ENCODE measurements around the gene DEPDC5. TPM values are rescaled to one million over a fixed set of nuclear protein-coding genes. Genes with fewer than 3 reads are reported as not detected.

DEPDC5 gene
- total and polyA plus RNA-seq, 3 experiments from 2014 or later = 11.1 to 38.1 (median 29.1) TPM

GRCh38 chr22:31846161-31847115 is 92.6 kb downstream of the DEPDC5 start:
- Histone ChIP-seq H3K27me3 (ENCODE audit: insufficient read depth, low read length, poor library complexity, severe bottlenecking) (no peaks in the 10 kb centered on the region), H3K27ac (ENCODE audit: low read depth, low read length) (no peak overlapping the region), H3K4me3 (ENCODE audit: low read length) (no peak overlapping the region), H3K9me3 (ENCODE audit: low read length) (no peaks in the 10 kb centered on the region), H3K4me1 (ENCODE audit: insufficient read depth, low read length) (no peaks in the 10 kb centered on the region), H3K36me3 (ENCODE audit: insufficient read depth, low read length) (peaks cover 39% of the 10 kb centered on the region)
- Mint-ChIP-seq H3K36me3 (peaks cover 10 to 84% (median 34%) of the 10 kb centered on the region in 3 donors), H3K4me1 (no peaks in the 10 kb centered on the region), H3K4me3 (no peak overlapping the region), H3K9me3 (no peaks in the 10 kb centered on the region), H3K27ac (peak overlapping the region in 1 of 8 donors; percentile 43), H3K27me3 (no peaks in the 10 kb centered on the region)
- no peak for DNase-seq
- POLR2A ChIA-PET = no interaction called here
- CTCF ChIA-PET = no interaction called here

- no peak overlapping the region for H3K27ac ChIP-seq (ENCODE audit: low read depth, low read length)
- Mint-ChIP-seq H3K27me3 (no peaks in the 10 kb centered on the region), H3K4me1 (no peaks in the 10 kb centered on the region), H3K4me3 (no peak overlapping the region), H3K9me3 (no peaks in the 10 kb centered on the region), H3K36me3 (peaks cover 8 to 80% (median 27%) of the 10 kb centered on the region in 3 donors), H3K27ac (peak overlapping the region in 2 of 8 donors; percentile 43 to 84)
- no peaks in the 10 kb centered on the region for H3K4me1 ChIP-seq (ENCODE audit: insufficient read depth, low read length)
- no peaks in the 10 kb centered on the region for H3K9me3 ChIP-seq (ENCODE audit: low read length)
- no peaks in the 10 kb centered on the region for H3K27me3 ChIP-seq (ENCODE audit: insufficient read depth, low read length, poor library complexity, severe bottlenecking)
- ChIA-PET POLR2A (no interaction called here), CTCF (no interaction called here)
- no peak overlapping the region for H3K4me3 ChIP-seq (ENCODE audit: low read length)
- peaks cover 32% of the 10 kb centered on the region for H3K36me3 ChIP-seq (ENCODE audit: insufficient read depth, low read length)
- no peak for DNase-seq
Measured at GRCh38 chr22:31848411-31848810, 94.6 kb downstream of the DEPDC5 start.

- H3K27ac Mint-ChIP-seq = no peak overlapping the region
- Histone ChIP-seq H3K9me3 (ENCODE audit: low read length) (no peaks in the 10 kb centered on the region), H3K27ac (ENCODE audit: low read depth, low read length) (no peak overlapping the region), H3K4me1 (ENCODE audit: insufficient read depth, low read length) (no peaks in the 10 kb centered on the region), H3K36me3 (ENCODE audit: insufficient read depth, low read length) (peaks cover 23% of the 10 kb centered on the region), H3K27me3 (ENCODE audit: insufficient read depth, low read length, poor library complexity, severe bottlenecking) (no peaks in the 10 kb centered on the region), H3K4me3 (ENCODE audit: low read length) (no peak overlapping the region)
- no peaks in the 10 kb centered on the region for H3K27me3 Mint-ChIP-seq
- H3K4me3 Mint-ChIP-seq = no peak overlapping the region
- POLR2A ChIA-PET = no interaction called here
- no peaks in the 10 kb centered on the region for H3K9me3 Mint-ChIP-seq
- CTCF ChIA-PET = interaction anchor here (1.1 kb wide), 1 partner anchor 19 kb away, joined by 4 read pairs; no protein-coding TSS in a partner anchor
- no peaks in the 10 kb centered on the region for H3K4me1 Mint-ChIP-seq
- DNase-seq = no peak
- peaks cover 8 to 77% (median 26%) of the 10 kb centered on the region in 3 donors for H3K36me3 Mint-ChIP-seq
Measured at GRCh38 chr22:31850135-31850534, 96.3 kb downstream of the DEPDC5 start.

GRCh38 chr22:31852691-31853421 is 99.0 kb downstream of the DEPDC5 start:
- CTCF ChIA-PET = no interaction called here
- Histone ChIP-seq H3K27me3 (ENCODE audit: insufficient read depth, low read length, poor library complexity, severe bottlenecking) (no peaks in the 10 kb centered on the region), H3K4me1 (ENCODE audit: insufficient read depth, low read length) (no peaks in the 10 kb centered on the region), H3K27ac (ENCODE audit: low read depth, low read length) (no peak overlapping the region), H3K4me3 (ENCODE audit: low read length) (no peak overlapping the region), H3K9me3 (ENCODE audit: low read length) (no peaks in the 10 kb centered on the region), H3K36me3 (ENCODE audit: insufficient read depth, low read length) (peaks cover 3% of the 10 kb centered on the region)
- peak overlapping the region in 2 of 8 donors; percentile 15 to 78 for H3K27ac Mint-ChIP-seq
- H3K4me1 Mint-ChIP-seq = no peaks in the 10 kb centered on the region
- no peak overlapping the region for H3K4me3 Mint-ChIP-seq
- no peaks in the 10 kb centered on the region for H3K9me3 Mint-ChIP-seq
- H3K36me3 Mint-ChIP-seq = peaks cover 3 to 66% (median 14%) of the 10 kb centered on the region in 3 donors
- POLR2A ChIA-PET = no interaction called here
- no peaks in the 10 kb centered on the region for H3K27me3 Mint-ChIP-seq
- DNase-seq = no peak

- H3K4me3 ChIP-seq (ENCODE audit: low read length) = no peak overlapping the region
- Mint-ChIP-seq H3K27me3 (no peaks in the 10 kb centered on the region), H3K27ac (peak overlapping the region in 3 of 8 donors; percentile 40 to 68 (median 43)), H3K4me3 (no peak overlapping the region), H3K4me1 (no peaks in the 10 kb centered on the region), H3K9me3 (no peaks in the 10 kb centered on the region), H3K36me3 (peaks cover 3 to 61% (median 12%) of the 10 kb centered on the region in 3 donors)
- H3K36me3 ChIP-seq (ENCODE audit: insufficient read depth, low read length) = peaks cover 2% of the 10 kb centered on the region
- no peaks in the 10 kb centered on the region for H3K9me3 ChIP-seq (ENCODE audit: low read length)
- H3K4me1 ChIP-seq (ENCODE audit: insufficient read depth, low read length) = no peaks in the 10 kb centered on the region
- DNase-seq = no peak
- no peaks in the 10 kb centered on the region for H3K27me3 ChIP-seq (ENCODE audit: insufficient read depth, low read length, poor library complexity, severe bottlenecking)
- no peak overlapping the region for H3K27ac ChIP-seq (ENCODE audit: low read depth, low read length)
- ChIA-PET POLR2A (no interaction called here), CTCF (no interaction called here)
Measured at GRCh38 chr22:31853736-31854495, 100.1 kb downstream of the DEPDC5 start.

- H3K4me3 ChIP-seq (ENCODE audit: low read length) = no peak overlapping the region
- H3K36me3 ChIP-seq (ENCODE audit: insufficient read depth, low read length) = no peaks in the 10 kb centered on the region
- peaks cover 0 to 59% (median 16%) of the 10 kb centered on the region in 3 donors for H3K36me3 Mint-ChIP-seq
- H3K27me3 Mint-ChIP-seq = no peaks in the 10 kb centered on the region
- no peaks in the 10 kb centered on the region for H3K4me1 ChIP-seq (ENCODE audit: insufficient read depth, low read length)
- no peak overlapping the region for H3K4me3 Mint-ChIP-seq
- no peaks in the 10 kb centered on the region for H3K9me3 Mint-ChIP-seq
- ChIA-PET CTCF (interaction anchor here (1.2 kb wide), 1 partner anchor 15 kb away, joined by 3 read pairs; no protein-coding TSS in a partner anchor), POLR2A (no interaction called here)
- no peak overlapping the region for H3K27ac ChIP-seq (ENCODE audit: low read depth, low read length)
- no peaks in the 10 kb centered on the region for H3K4me1 Mint-ChIP-seq
- no peak overlapping the region for H3K27ac Mint-ChIP-seq
- DNase-seq = no peak
- H3K27me3 ChIP-seq (ENCODE audit: insufficient read depth, low read length, poor library complexity, severe bottlenecking) = no peaks in the 10 kb centered on the region
- H3K9me3 ChIP-seq (ENCODE audit: low read length) = no peaks in the 10 kb centered on the region
Measured at GRCh38 chr22:31857247-31857646, 103.4 kb downstream of the DEPDC5 start.

- Histone ChIP-seq H3K4me1 (ENCODE audit: insufficient read depth, low read length) (no peaks in the 10 kb centered on the region), H3K27me3 (ENCODE audit: insufficient read depth, low read length, poor library complexity, severe bottlenecking) (no peaks in the 10 kb centered on the region), H3K4me3 (ENCODE audit: low read length) (no peak overlapping the region), H3K9me3 (ENCODE audit: low read length) (no peaks in the 10 kb centered on the region), H3K27ac (ENCODE audit: low read depth, low read length) (no peak overlapping the region), H3K36me3 (ENCODE audit: insufficient read depth, low read length) (no peaks in the 10 kb centered on the region)
- Mint-ChIP-seq H3K4me1 (no peaks in the 10 kb centered on the region), H3K27me3 (no peaks in the 10 kb centered on the region), H3K9me3 (no peaks in the 10 kb centered on the region), H3K36me3 (peaks cover 0 to 44% (median 10%) of the 10 kb centered on the region in 3 donors), H3K27ac (no peak overlapping the region), H3K4me3 (no peak overlapping the region)
- CTCF ChIA-PET = no interaction called here
- DNase-seq = no peak
- POLR2A ChIA-PET = no interaction called here
Measured at GRCh38 chr22:31861226-31861840, 107.5 kb downstream of the DEPDC5 start.

All from CD8-positive, alpha-beta memory T cell (primary cell).